GM23338 (cell line): ENCODE results near the gene CHRNA4. TPM values are rescaled to one million over a fixed set of nuclear protein-coding genes. Genes with fewer than 3 reads are reported as not detected.

Source experiments
- ATAC-seq: fragments of 200-7000 bp; cut with Tn5 transposase; 3 replicates; pipeline ENCODE4 v1.9.1; 2020
- DNase-seq: peaks from one replicate; pipeline ENCODE4 v3.0.0-alpha.2; 2015; ENCODE audit warnings: low spot score
- H2AFZ ChIP-seq: fragments of 200-600 bp; sonication (generic); 2 replicates; pipeline ENCODE4 v1.8.0; 2016; ENCODE audit warnings: antibody characterized with exemption, mild to moderate bottlenecking, moderate library complexity
- H3F3A ChIP-seq: fragments of 200-600 bp; sonication (generic); replicated peaks from 2 replicates; pipeline ENCODE4 v1.8.0; 2017; ENCODE audit warnings: antibody characterized with exemption, mixed run types, low read depth
- H3K27ac ChIP-seq: fragments of 200-600 bp; sonication (generic); 2 replicates; pipeline ENCODE4 v1.6.1; 2016; ENCODE audit warnings: low read depth
- H3K27me3 ChIP-seq: fragments of 200-600 bp; sonication (generic); 2 replicates; pipeline ENCODE4 v1.8.0; 2016; ENCODE audit warnings: mild to moderate bottlenecking, mixed run types, moderate library complexity; ENCODE audit not compliant: insufficient read depth
- H3K36me3 ChIP-seq: fragments of 200-600 bp; sonication (generic); 2 replicates; pipeline ENCODE4 v1.8.0; 2016; ENCODE audit warnings: mild to moderate bottlenecking; ENCODE audit not compliant: insufficient read depth
- H3K4me1 ChIP-seq: fragments of 200-600 bp; sonication (generic); 2 replicates; pipeline ENCODE4 v1.8.0; 2016; ENCODE audit warnings: mild to moderate bottlenecking, moderate library complexity; ENCODE audit not compliant: insufficient read depth
- H3K4me2 ChIP-seq: fragments of 200-600 bp; sonication (generic); 2 replicates; pipeline ENCODE4 v1.7.1; 2017; ENCODE audit warnings: mixed run types
- H3K4me3 ChIP-seq: fragments of 200-600 bp; sonication (generic); 2 replicates; pipeline ENCODE4 v1.6.1; 2016; ENCODE audit warnings: mixed run types
- H3K79me2 ChIP-seq: fragments of 200-600 bp; sonication (generic); replicated peaks from 2 replicates; pipeline ENCODE4 v1.8.0; 2017; ENCODE audit warnings: mild to moderate bottlenecking; ENCODE audit not compliant: insufficient read depth
- H3K9me2 ChIP-seq: fragments of 200-600 bp; sonication (generic); 2 replicates; pipeline ENCODE4 v1.8.0; 2017; ENCODE audit not compliant: insufficient read depth
- H4K20me1 ChIP-seq: fragments of 200-600 bp; sonication (generic); replicated peaks from 2 replicates; pipeline ENCODE4 v1.8.0; 2017; ENCODE audit warnings: mild to moderate bottlenecking; ENCODE audit not compliant: insufficient read depth
- H3K27ac Mint-ChIP-seq: 2 replicates; pipeline ENCODE4 v1.8.0; 2020; ENCODE audit warnings: inconsistent platforms, mild to moderate bottlenecking, moderate library complexity, mixed read lengths
- H3K27me3 Mint-ChIP-seq: 3 replicates; pipeline ENCODE4 v1.8.0; 2022; ENCODE audit warnings: low read depth, mild to moderate bottlenecking, moderate library complexity, mixed read lengths, inconsistent platforms; ENCODE audit not compliant: insufficient read depth, poor library complexity
- H3K36me3 Mint-ChIP-seq: 3 replicates; pipeline ENCODE4 v1.8.0; 2021; ENCODE audit warnings: low read depth, mild to moderate bottlenecking, inconsistent platforms, moderate library complexity, mixed read lengths
- H3K4me1 Mint-ChIP-seq: 3 replicates; pipeline ENCODE4 v1.8.0; 2020; ENCODE audit warnings: mild to moderate bottlenecking, inconsistent platforms, mixed read lengths
- H3K4me3 Mint-ChIP-seq: 3 replicates; pipeline ENCODE4 v1.8.0; 2021; ENCODE audit warnings: moderate library complexity, mild to moderate bottlenecking, inconsistent platforms, mixed read lengths
- H3K9me3 Mint-ChIP-seq: 3 replicates; pipeline ENCODE4 v1.8.0; 2020; ENCODE audit warnings: moderate library complexity, mild to moderate bottlenecking, inconsistent platforms, mixed read lengths
- CREB1 ChIP-seq: fragments of 250-450 bp; sonication (Bioruptor Pico); IDR thresholded peaks from 2 replicates; pipeline ENCODE4 v1.5.0; 2020; ENCODE audit warnings: low read depth, mild to moderate bottlenecking, moderate library complexity
- EZH2 ChIP-seq: fragments of 200-600 bp; sonication (generic); IDR thresholded peaks from one replicate; pipeline ENCODE4 v1.8.0; 2017; ENCODE audit warnings: antibody characterized with exemption, mild to moderate bottlenecking, low read depth; ENCODE audit not compliant: unreplicated experiment
- EZH2phosphoT487 ChIP-seq: fragments of 200-600 bp; sonication (generic); IDR thresholded peaks from one replicate; pipeline ENCODE4 v1.8.1; 2018; ENCODE audit warnings: antibody characterized with exemption; ENCODE audit not compliant: unreplicated experiment
- NANOG ChIP-seq: IDR thresholded peaks from 2 replicates; pipeline ENCODE4 v1.6.1; 2016; ENCODE audit warnings: antibody characterized with exemption, borderline replicate concordance
- POLR2AphosphoS5 ChIP-seq: IDR thresholded peaks from 2 replicates; pipeline ENCODE4 v1.6.1; 2016; ENCODE audit warnings: antibody characterized with exemption, low read depth
- STAT1 ChIP-seq: IDR thresholded peaks from one replicate; pipeline ENCODE4 v1.6.1; 2016; ENCODE audit warnings: antibody characterized with exemption; ENCODE audit not compliant: unreplicated experiment
- ZNF114 ChIP-seq: fragments of 250-450 bp; sonication (Bioruptor Pico); IDR thresholded peaks from 2 replicates; pipeline ENCODE4 v1.5.0; 2020; ENCODE audit warnings: mild to moderate bottlenecking, moderate library complexity
- ZNF331 ChIP-seq: fragments of 250-450 bp; sonication (Bioruptor Pico); IDR thresholded peaks from 2 replicates; pipeline ENCODE4 v1.5.0; 2020; ENCODE audit warnings: low read depth, mild to moderate bottlenecking, moderate library complexity
- polyA plus RNA-seq: library from polyadenylated mRNA; unstranded; fragments of >200 nt; fragmentation: Nextera tagmentation; extraction: Ambion mirVana; gene quantifications from 2 replicates; pipeline ENCODE4 v1.2.1, GENCODE V29; 2016
- total RNA-seq: library from RNA; depleted of rRNA; stranded (reverse); fragments of >200 nt; shearing (Covaris generic); gene quantifications from 2 replicates; pipeline ENCODE4 v1.2.3, GENCODE V29; 2014
- TF ChIP-seq, protein P1 (sequence below): IDR thresholded peaks from 2 replicates; pipeline ENCODE4 v1.6.1; 2016; ENCODE audit warnings: antibody characterized with exemption
- TF ChIP-seq, protein P2 (sequence below): fragments of 250-450 bp; sonication (Bioruptor Pico); IDR thresholded peaks from 2 replicates; pipeline ENCODE4 v1.5.0; 2020; ENCODE audit warnings: mild to moderate bottlenecking, moderate library complexity

CHRNA4 gene
- total and polyA plus RNA-seq, 2 experiments from 2014 or later: 2.7 to 3.9 TPM

DNA sequence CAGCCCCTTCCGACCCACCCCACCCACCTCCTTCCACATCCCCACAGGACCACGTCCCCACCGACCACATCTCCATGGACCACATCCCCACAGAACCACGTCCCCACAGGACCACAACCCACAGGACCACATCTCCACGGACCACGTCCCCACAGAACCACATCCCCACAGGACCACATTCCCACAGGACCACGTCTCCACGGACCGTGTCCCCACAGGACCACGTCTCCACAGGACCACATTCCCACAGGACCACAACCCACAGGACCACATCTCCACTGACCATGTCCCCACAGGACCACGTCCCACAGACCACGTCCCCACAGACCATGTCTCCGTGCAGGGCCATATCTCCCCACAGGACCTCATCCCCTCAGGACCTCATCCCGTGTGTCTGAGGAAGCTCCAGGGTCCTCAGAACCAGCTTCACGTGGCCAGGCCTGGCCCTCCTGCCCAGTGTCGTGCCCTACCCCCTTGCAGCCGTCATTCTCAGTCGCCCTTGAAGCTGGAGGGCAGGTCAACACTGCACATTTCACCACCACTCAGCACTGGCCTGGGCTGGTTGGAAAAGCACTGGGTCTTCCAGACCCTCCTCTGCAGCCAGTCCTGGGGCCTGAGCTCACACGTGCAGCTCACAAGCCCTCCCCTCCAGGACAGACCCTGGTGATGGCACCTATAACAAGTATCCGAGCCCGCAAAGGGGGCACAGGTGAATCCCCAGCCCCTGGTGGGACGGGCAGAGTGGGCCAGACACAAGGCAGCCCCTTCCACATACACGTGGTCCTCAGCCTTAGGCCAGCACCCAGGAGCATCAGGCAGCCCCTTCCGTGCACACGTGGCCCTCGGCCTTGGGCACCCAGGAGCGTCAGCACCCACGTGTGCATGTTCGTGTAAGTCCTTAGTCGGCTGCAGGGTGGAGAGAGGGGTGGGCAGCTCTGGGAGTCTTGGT, 3.9 kb downstream of the CHRNA4 start:
- Mint-ChIP-seq H3K27ac (no peak overlapping the region), H3K4me3 (no peak overlapping the region), H3K36me3 (no peaks in the 10 kb centered on the region), H3K27me3 (peaks cover 13% of the 10 kb centered on the region), H3K4me1 (peaks cover 6% of the 10 kb centered on the region), H3K9me3 (peaks cover 2% of the 10 kb centered on the region; the same call in 1 of the 3 replicates)
- TF ChIP-seq, protein P1, sequence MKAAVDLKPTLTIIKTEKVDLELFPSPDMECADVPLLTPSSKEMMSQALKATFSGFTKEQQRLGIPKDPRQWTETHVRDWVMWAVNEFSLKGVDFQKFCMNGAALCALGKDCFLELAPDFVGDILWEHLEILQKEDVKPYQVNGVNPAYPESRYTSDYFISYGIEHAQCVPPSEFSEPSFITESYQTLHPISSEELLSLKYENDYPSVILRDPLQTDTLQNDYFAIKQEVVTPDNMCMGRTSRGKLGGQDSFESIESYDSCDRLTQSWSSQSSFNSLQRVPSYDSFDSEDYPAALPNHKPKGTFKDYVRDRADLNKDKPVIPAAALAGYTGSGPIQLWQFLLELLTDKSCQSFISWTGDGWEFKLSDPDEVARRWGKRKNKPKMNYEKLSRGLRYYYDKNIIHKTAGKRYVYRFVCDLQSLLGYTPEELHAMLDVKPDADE: no peak
- TF ChIP-seq POLR2AphosphoS5 (no peak), ZNF331 (CRISPR knock-in tag) (no peak), NANOG (no peak), CREB1 (CRISPR knock-in tag) (no peak), EZH2 (no peak), ZNF114 (no peak), EZH2phosphoT487 (no peak), STAT1 (no peak)
- TF ChIP-seq, protein P2, sequence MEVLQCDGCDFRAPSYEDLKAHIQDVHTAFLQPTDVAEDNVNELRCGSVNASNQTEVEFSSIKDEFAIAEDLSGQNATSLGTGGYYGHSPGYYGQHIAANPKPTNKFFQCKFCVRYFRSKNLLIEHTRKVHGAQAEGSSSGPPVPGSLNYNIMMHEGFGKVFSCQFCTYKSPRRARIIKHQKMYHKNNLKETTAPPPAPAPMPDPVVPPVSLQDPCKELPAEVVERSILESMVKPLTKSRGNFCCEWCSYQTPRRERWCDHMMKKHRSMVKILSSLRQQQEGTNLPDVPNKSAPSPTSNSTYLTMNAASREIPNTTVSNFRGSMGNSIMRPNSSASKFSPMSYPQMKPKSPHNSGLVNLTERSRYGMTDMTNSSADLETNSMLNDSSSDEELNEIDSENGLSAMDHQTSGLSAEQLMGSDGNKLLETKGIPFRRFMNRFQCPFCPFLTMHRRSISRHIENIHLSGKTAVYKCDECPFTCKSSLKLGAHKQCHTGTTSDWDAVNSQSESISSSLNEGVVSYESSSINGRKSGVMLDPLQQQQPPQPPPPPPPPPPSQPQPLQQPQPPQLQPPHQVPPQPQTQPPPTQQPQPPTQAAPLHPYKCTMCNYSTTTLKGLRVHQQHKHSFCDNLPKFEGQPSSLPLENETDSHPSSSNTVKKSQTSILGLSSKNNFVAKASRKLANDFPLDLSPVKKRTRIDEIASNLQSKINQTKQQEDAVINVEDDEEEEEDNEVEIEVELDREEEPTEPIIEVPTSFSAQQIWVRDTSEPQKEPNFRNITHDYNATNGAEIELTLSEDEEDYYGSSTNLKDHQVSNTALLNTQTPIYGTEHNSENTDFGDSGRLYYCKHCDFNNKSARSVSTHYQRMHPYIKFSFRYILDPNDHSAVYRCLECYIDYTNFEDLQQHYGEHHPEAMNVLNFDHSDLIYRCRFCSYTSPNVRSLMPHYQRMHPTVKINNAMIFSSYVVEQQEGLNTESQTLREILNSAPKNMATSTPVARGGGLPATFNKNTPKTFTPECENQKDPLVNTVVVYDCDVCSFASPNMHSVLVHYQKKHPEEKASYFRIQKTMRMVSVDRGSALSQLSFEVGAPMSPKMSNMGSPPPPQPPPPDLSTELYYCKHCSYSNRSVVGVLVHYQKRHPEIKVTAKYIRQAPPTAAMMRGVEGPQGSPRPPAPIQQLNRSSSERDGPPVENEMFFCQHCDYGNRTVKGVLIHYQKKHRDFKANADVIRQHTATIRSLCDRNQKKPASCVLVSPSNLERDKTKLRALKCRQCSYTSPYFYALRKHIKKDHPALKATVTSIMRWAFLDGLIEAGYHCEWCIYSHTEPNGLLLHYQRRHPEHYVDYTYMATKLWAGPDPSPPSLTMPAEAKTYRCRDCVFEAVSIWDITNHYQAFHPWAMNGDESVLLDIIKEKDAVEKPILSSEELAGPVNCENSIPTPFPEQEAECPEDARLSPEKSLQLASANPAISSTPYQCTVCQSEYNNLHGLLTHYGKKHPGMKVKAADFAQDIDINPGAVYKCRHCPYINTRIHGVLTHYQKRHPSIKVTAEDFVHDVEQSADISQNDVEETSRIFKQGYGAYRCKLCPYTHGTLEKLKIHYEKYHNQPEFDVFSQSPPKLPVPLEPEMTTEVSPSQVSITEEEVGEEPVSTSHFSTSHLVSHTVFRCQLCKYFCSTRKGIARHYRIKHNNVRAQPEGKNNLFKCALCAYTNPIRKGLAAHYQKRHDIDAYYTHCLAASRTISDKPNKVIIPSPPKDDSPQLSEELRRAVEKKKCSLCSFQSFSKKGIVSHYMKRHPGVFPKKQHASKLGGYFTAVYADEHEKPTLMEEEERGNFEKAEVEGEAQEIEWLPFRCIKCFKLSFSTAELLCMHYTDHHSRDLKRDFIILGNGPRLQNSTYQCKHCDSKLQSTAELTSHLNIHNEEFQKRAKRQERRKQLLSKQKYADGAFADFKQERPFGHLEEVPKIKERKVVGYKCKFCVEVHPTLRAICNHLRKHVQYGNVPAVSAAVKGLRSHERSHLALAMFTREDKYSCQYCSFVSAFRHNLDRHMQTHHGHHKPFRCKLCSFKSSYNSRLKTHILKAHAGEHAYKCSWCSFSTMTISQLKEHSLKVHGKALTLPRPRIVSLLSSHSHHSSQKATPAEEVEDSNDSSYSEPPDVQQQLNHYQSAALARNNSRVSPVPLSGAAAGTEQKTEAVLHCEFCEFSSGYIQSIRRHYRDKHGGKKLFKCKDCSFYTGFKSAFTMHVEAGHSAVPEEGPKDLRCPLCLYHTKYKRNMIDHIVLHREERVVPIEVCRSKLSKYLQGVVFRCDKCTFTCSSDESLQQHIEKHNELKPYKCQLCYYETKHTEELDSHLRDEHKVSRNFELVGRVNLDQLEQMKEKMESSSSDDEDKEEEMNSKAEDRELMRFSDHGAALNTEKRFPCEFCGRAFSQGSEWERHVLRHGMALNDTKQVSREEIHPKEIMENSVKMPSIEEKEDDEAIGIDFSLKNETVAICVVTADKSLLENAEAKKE (CRISPR knock-in tag): no peak
- no peaks in the 10 kb centered on the region for H3F3A ChIP-seq
- H4K20me1 ChIP-seq: no peaks in the 10 kb centered on the region
- H3K4me3 ChIP-seq: no peak overlapping the region
- no peak overlapping the region for H3K4me2 ChIP-seq
- H3K27me3 ChIP-seq: peaks cover 10% of the 10 kb centered on the region
- no peaks in the 10 kb centered on the region; the same call in 1 of the 2 replicates for H3K4me1 ChIP-seq
- H3K9me2 ChIP-seq: no peaks in the 10 kb centered on the region
- ATAC-seq (no peak), DNase-seq (no peak)
- H3K36me3 ChIP-seq: no peaks in the 10 kb centered on the region
- H2AFZ ChIP-seq: no peak overlapping the region
- H3K27ac ChIP-seq: no peak overlapping the region
- H3K79me2 ChIP-seq: no peaks in the 10 kb centered on the region
